Measurements from ENCODE around the gene ZNF142. TPM values are rescaled to one million over a fixed set of nuclear protein-coding genes. Genes with fewer than 3 reads are reported as not detected.

Gene ZNF142
- total and polyA plus RNA-seq, 4 experiments from 2014 or later: 1.9 to 54.5 (median 30.9) TPM

Other genes with a start within 250 kb of the ZNF142 start
- gene VIL1, start 240.5 kb downstream of the ZNF142 start, total RNA-seq: not detected
- gene VIL1, start 240.5 kb downstream of the ZNF142 start, polyA plus RNA-seq: not detected
- 10 to 100 TPM; 28.2 to 29.1 TPM for gene USP37, start 91.3 kb downstream of the ZNF142 start, total RNA-seq
- gene USP37, start 91.3 kb downstream of the ZNF142 start, polyA plus RNA-seq: 10 to 100 TPM in 1 of 2 donors, 1 to 10 TPM in 1; 8.5 to 11.0 TPM
- 10 to 100 TPM; 53.9 to 58.0 TPM for gene CNOT9, start 90.8 kb downstream of the ZNF142 start, total RNA-seq
- gene CNOT9, start 90.8 kb downstream of the ZNF142 start, polyA plus RNA-seq: 10 to 100 TPM; 19.4 to 22.9 TPM
- gene PLCD4, start 51.7 kb downstream of the ZNF142 start, total RNA-seq: under 1 TPM; 0.26 to 0.30 TPM
- gene PLCD4, start 51.7 kb downstream of the ZNF142 start, polyA plus RNA-seq: under 1 TPM in 1 of 2 donors, not detected in 1; 0.49 TPM
- 10 to 100 TPM; 53.0 to 57.2 TPM for gene BCS1L, start 60 bp upstream of the ZNF142 start, total RNA-seq
- 10 to 100 TPM; 13.9 to 18.2 TPM for gene BCS1L, start 60 bp upstream of the ZNF142 start, polyA plus RNA-seq
- 10 to 100 TPM; 28.6 to 32.9 TPM for gene RNF25, start 12.4 kb upstream of the ZNF142 start, total RNA-seq
- gene RNF25, start 12.4 kb upstream of the ZNF142 start, polyA plus RNA-seq: 10 to 100 TPM; 13.5 to 22.8 TPM
- gene STK36, start 12.5 kb upstream of the ZNF142 start, total RNA-seq: 10 to 100 TPM; 25.8 to 27.3 TPM
- gene STK36, start 12.5 kb upstream of the ZNF142 start, polyA plus RNA-seq: 1 to 10 TPM; 3.7 to 4.3 TPM
- 10 to 100 TPM; 23.1 to 26.1 TPM for gene TTLL4, start 51.2 kb upstream of the ZNF142 start, total RNA-seq
- gene TTLL4, start 51.2 kb upstream of the ZNF142 start, polyA plus RNA-seq: 1 to 10 TPM in 1 of 2 donors, under 1 TPM in 1; 0.36 to 5.3 TPM
- gene CYP27A1, start 122.5 kb upstream of the ZNF142 start, total RNA-seq: 1 to 10 TPM; 7.2 to 8.1 TPM
- gene CYP27A1, start 122.5 kb upstream of the ZNF142 start, polyA plus RNA-seq: under 1 TPM in 1 of 2 donors, not detected in 1; 0.15 TPM
- not detected for gene PRKAG3, start 172.2 kb upstream of the ZNF142 start, total RNA-seq
- not detected for gene PRKAG3, start 172.2 kb upstream of the ZNF142 start, polyA plus RNA-seq
- gene WNT6, start 200.2 kb upstream of the ZNF142 start, total RNA-seq: under 1 TPM in 1 of 2 experiments, not detected in 1; 0.26 TPM
- gene WNT6, start 200.2 kb upstream of the ZNF142 start, polyA plus RNA-seq: not detected
- 10 to 100 TPM; 11.1 to 12.4 TPM for gene WNT10A, start 221.2 kb upstream of the ZNF142 start, total RNA-seq
- 1 to 10 TPM; 7.6 to 8.1 TPM for gene WNT10A, start 221.2 kb upstream of the ZNF142 start, polyA plus RNA-seq

All from CD4-positive, alpha-beta memory T cell (primary cell).